Panc1 (cell line): ENCODE data around the gene IL16. TPM values are rescaled to one million over a fixed set of nuclear protein-coding genes. Genes with fewer than 3 reads are reported as not detected.

Experiments
- ATAC-seq: fragments of 200-7000 bp; cut with Tn5 transposase; 2 replicates; pipeline ENCODE4 v1.9.1; 2020; ENCODE audit warnings: mild to moderate bottlenecking, moderate library complexity
- BruUV-seq: library from RNA; stranded (reverse); fragments of 400-500 nt; replicated peaks from 2 replicates; lab custom pipeline; 2021; lab: Mats Ljungman, UMichigan
- CTCF ChIA-PET: fragments of 300-600 bp; sonication (Branson Sonifier 250); formaldehyde crosslinking; loops from one replicate; lab custom pipeline; 2022; ENCODE audit warnings: antibody characterized with exemption; lab: Charles Lee
- POLR2A ChIA-PET: fragments of 300-600 bp; sonication (Branson Sonifier 250); formaldehyde crosslinking; loops from one replicate; lab custom pipeline; 2022; ENCODE audit warnings: antibody characterized with exemption; lab: Charles Lee
- DNase-seq: peaks from one replicate; pipeline ENCODE4 v3.0.0-alpha.2; 2010; ENCODE audit warnings: low read depth, low spot score
- H3K27ac ChIP-seq: 2 replicates; pipeline ENCODE4 v1.5.1; 2011; ENCODE audit warnings: mild to moderate bottlenecking, low read length, inconsistent platforms
- H3K27me3 ChIP-seq: fragments of 200-500 bp; sonication (Bioruptor generic); 2 replicates; pipeline ENCODE4 v1.6.0; 2014; ENCODE audit warnings: low read length, inconsistent platforms; ENCODE audit not compliant: control insufficient read depth, insufficient read depth
- H3K36me3 ChIP-seq: fragments of 200-500 bp; sonication (Bioruptor generic); 2 replicates; pipeline ENCODE4 v1.5.1; 2014; ENCODE audit warnings: inconsistent platforms, mild to moderate bottlenecking, low read length, moderate library complexity; ENCODE audit not compliant: control insufficient read depth, insufficient read depth
- H3K4me1 ChIP-seq: 2 replicates; pipeline ENCODE4 v1.5.1; 2011; ENCODE audit warnings: inconsistent platforms, mild to moderate bottlenecking, low read length, moderate library complexity; ENCODE audit not compliant: control insufficient read depth, insufficient read depth
- H3K4me3 ChIP-seq, 2 experiments: 2 replicates each; pipeline ENCODE4 v1.5.1; 2011 to 2012; ENCODE audit warnings: low read depth in 2 of 2, low read length in 2 of 2, mild to moderate bottlenecking in 2 of 2, inconsistent platforms in 1 of 2, moderate library complexity in 1 of 2
- H3K9me3 ChIP-seq: fragments of 200-500 bp; sonication (Bioruptor generic); 2 replicates; pipeline ENCODE4 v1.5.1; 2014; ENCODE audit warnings: low read depth, mild to moderate bottlenecking, inconsistent platforms, low read length, moderate library complexity; ENCODE audit not compliant: control insufficient read depth, insufficient read depth
- CTCF ChIP-seq: fragments of 450-650 bp; IDR thresholded peaks from 2 replicates; pipeline ENCODE4 v1.5.1; 2017; ENCODE audit warnings: mild to moderate bottlenecking
- POLR2AphosphoS5 ChIP-seq: IDR thresholded peaks from 2 replicates; pipeline ENCODE4 v1.6.1; 2012; ENCODE audit warnings: mild to moderate bottlenecking, low read depth, low read length, moderate library complexity
- REST ChIP-seq, 2 experiments: IDR thresholded peaks; 2 replicates each; pipeline ENCODE4 v1.6.1; 2011 to 2012; ENCODE audit warnings: low read depth in 2 of 2, control low read depth in 1 of 2, low read length in 1 of 2, mild to moderate bottlenecking in 1 of 2, moderate library complexity in 1 of 2; ENCODE audit not compliant: insufficient read depth in 1 of 2
- SIN3A ChIP-seq: IDR thresholded peaks from 2 replicates; pipeline ENCODE4 v1.6.1; 2012; ENCODE audit warnings: low read depth, mild to moderate bottlenecking, low read length, moderate library complexity, borderline replicate concordance; ENCODE audit not compliant: insufficient read depth
- TCF7L2 ChIP-seq: IDR thresholded peaks from 2 replicates; pipeline ENCODE4 v1.6.1; 2011; ENCODE audit warnings: mild to moderate bottlenecking, low read depth, low read length, inconsistent platforms
- in situ Hi-C: cut with HindIII; loops from 2 replicates; pipeline ENCODE4 v1.10.0; 2016; ENCODE audit warnings: low sequenced_read_pairs, low pct_unique_long_range_greater_than_20kb
- intact Hi-C: fragments of 100-400 bp; cut with micrococcal nuclease; formaldehyde crosslinking; loops from one replicate; pipeline ENCODE4 v1.10.0; 2022; ENCODE audit not compliant: unreplicated experiment
- total RNA-seq: library from RNA; stranded (reverse); gene quantifications from one replicate; pipeline ENCODE4 v1.2.1, GENCODE V29; 2021; ENCODE audit not compliant: unreplicated experiment

IL16 gene
- total RNA-seq, 1 experiment from 2014 or later = 1.0 TPM

- no peak overlapping the region for H3K4me3 ChIP-seq
- H3K27me3 ChIP-seq = 0 out of 2 replicates have a peak, but pooled peaks cover 3% of the 10 kb centered on the region
- CTCF ChIA-PET = no interaction called here
- H3K27ac ChIP-seq = no peak overlapping the region
- POLR2A ChIA-PET = no interaction called here
- no peaks in the 10 kb centered on the region for H3K4me1 ChIP-seq
- H3K9me3 ChIP-seq = no peaks in the 10 kb centered on the region
- BruUV-seq = no TSS peak
- no peak for DNase-seq
- no peaks in the 10 kb centered on the region for H3K36me3 ChIP-seq
- in situ Hi-C loops = no loop called here
- TF ChIP-seq TCF7L2 (no peak), REST (IDR thresholded peaks at IDR 0.05; ENCODE audit: insufficient read depth in 1 of 2, low read depth in 2 of 2, low read length in 1 of 2) (no peak), SIN3A (no peak), POLR2AphosphoS5 (no peak), CTCF (no peak)
- ATAC-seq = no peak
- intact Hi-C loops = no loop called here
Observed at GRCh38 chr15:81280696-81281455, 84.2 kb downstream of the IL16 start.

DNA sequence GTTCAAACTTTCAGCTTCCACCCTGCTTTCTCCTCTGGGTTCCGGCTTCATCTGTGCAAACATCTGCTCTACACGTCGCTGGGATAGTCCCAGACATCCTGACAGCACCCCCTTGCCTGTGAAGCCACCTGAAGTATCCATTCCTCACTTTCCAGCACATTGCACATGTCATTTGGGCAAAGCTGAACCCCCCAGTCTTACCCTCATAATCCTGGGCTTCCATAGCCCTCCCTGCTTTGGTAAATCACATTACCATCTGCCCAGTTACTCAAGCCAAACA is 84.7 kb downstream of the IL16 start:
- H3K4me3 ChIP-seq = no peak overlapping the region
- TF ChIP-seq CTCF (no peak), POLR2AphosphoS5 (no peak), REST (IDR thresholded peaks at IDR 0.05; ENCODE audit: insufficient read depth in 1 of 2, low read depth in 2 of 2, low read length in 1 of 2) (no peak), TCF7L2 (no peak), SIN3A (no peak)
- BruUV-seq = no TSS peak
- no peak for ATAC-seq
- in situ Hi-C loops = no loop called here
- H3K27me3 ChIP-seq = 0 out of 2 replicates have a peak, but pooled peaks cover 3% of the 10 kb centered on the region
- no peak for DNase-seq
- CTCF ChIA-PET = no interaction called here
- H3K4me1 ChIP-seq = no peaks in the 10 kb centered on the region
- H3K27ac ChIP-seq = no peak overlapping the region
- H3K9me3 ChIP-seq = no peaks in the 10 kb centered on the region
- intact Hi-C loops = no loop called here
- POLR2A ChIA-PET = no interaction called here
- H3K36me3 ChIP-seq = no peaks in the 10 kb centered on the region
